HEK293 (cell line): ENCODE measurements around the gene ENTREP3.

ENCODE experiments used
- AEBP2 ChIP-seq: fragments of 450-650 bp; formaldehyde crosslinking; IDR thresholded peaks from 2 replicates; pipeline ENCODE4 v1.5.1; 2016; ENCODE audit warnings: missing biosample characterization, missing genetic modification characterization, borderline replicate concordance
- BCL11A ChIP-seq: fragments of 450-650 bp; formaldehyde crosslinking; IDR thresholded peaks from 2 replicates; pipeline ENCODE4 v1.5.1; 2016; ENCODE audit warnings: low read depth, missing biosample characterization, missing genetic modification characterization
- GFI1B ChIP-seq: fragments of 450-650 bp; formaldehyde crosslinking; IDR thresholded peaks from 2 replicates; pipeline ENCODE4 v1.5.1; 2016; ENCODE audit warnings: missing biosample characterization, missing genetic modification characterization
- GLIS1 ChIP-seq: fragments of 450-650 bp; formaldehyde crosslinking; IDR thresholded peaks from 2 replicates; pipeline ENCODE4 v1.5.1; 2016; ENCODE audit warnings: missing biosample characterization, missing genetic modification characterization
- HOXA7 ChIP-seq: sonication (generic); formaldehyde crosslinking; IDR thresholded peaks from 2 replicates; pipeline ENCODE4 v1.8.1; 2022; ENCODE audit warnings: missing genetic modification reagents, borderline replicate concordance
- KLF10 ChIP-seq: fragments of 450-650 bp; IDR thresholded peaks from 2 replicates; pipeline ENCODE4 v1.5.1; 2018; ENCODE audit warnings: missing biosample characterization, mild to moderate bottlenecking, missing genetic modification characterization
- KLF8 ChIP-seq: fragments of 450-650 bp; formaldehyde crosslinking; IDR thresholded peaks from 2 replicates; pipeline ENCODE4 v1.5.1; 2016; ENCODE audit warnings: missing biosample characterization, missing genetic modification characterization
- MYNN ChIP-seq: fragments of 450-650 bp; formaldehyde crosslinking; IDR thresholded peaks from 2 replicates; pipeline ENCODE4 v1.5.1; 2016; ENCODE audit warnings: missing biosample characterization, missing genetic modification characterization, borderline replicate concordance
- PATZ1 ChIP-seq: fragments of 450-650 bp; formaldehyde crosslinking; IDR thresholded peaks from 2 replicates; pipeline ENCODE4 v1.5.1; 2016; ENCODE audit warnings: missing biosample characterization, missing genetic modification characterization
- PRDM6 ChIP-seq: fragments of 450-650 bp; formaldehyde crosslinking; IDR thresholded peaks from 2 replicates; pipeline ENCODE4 v1.5.1; 2017; ENCODE audit warnings: missing biosample characterization, missing genetic modification characterization
- SP2 ChIP-seq: fragments of 450-650 bp; formaldehyde crosslinking; IDR thresholded peaks from 2 replicates; pipeline ENCODE4 v1.5.1; 2016; ENCODE audit warnings: missing biosample characterization, missing genetic modification characterization
- YY1 ChIP-seq: fragments of 450-650 bp; formaldehyde crosslinking; IDR thresholded peaks from 2 replicates; pipeline ENCODE4 v1.5.1; 2018; ENCODE audit warnings: missing biosample characterization, missing genetic modification characterization
- YY2 ChIP-seq: fragments of 450-650 bp; formaldehyde crosslinking; IDR thresholded peaks from 2 replicates; pipeline ENCODE4 v1.5.1; 2016; ENCODE audit warnings: missing biosample characterization, missing genetic modification characterization
- ZEB2 ChIP-seq: fragments of 450-650 bp; formaldehyde crosslinking; IDR thresholded peaks from 2 replicates; pipeline ENCODE4 v1.5.1; 2016; ENCODE audit warnings: missing biosample characterization, missing genetic modification characterization
- ZNF10 ChIP-seq: fragments of 450-650 bp; formaldehyde crosslinking; IDR thresholded peaks from 2 replicates; pipeline ENCODE4 v1.5.1; 2017; ENCODE audit warnings: missing biosample characterization, missing genetic modification characterization
- ZNF132 ChIP-seq: fragments of 450-650 bp; formaldehyde crosslinking; IDR thresholded peaks from 2 replicates; pipeline ENCODE4 v1.5.1; 2017; ENCODE audit warnings: missing biosample characterization, missing genetic modification characterization, borderline replicate concordance
- ZNF16 ChIP-seq: fragments of 450-650 bp; formaldehyde crosslinking; IDR thresholded peaks from 2 replicates; pipeline ENCODE4 v1.5.1; 2016; ENCODE audit warnings: low read depth, missing biosample characterization, missing genetic modification characterization
- ZNF18 ChIP-seq: fragments of 450-650 bp; formaldehyde crosslinking; IDR thresholded peaks from 2 replicates; pipeline ENCODE4 v1.5.1; 2016; ENCODE audit warnings: missing biosample characterization, missing genetic modification characterization
- ZNF19 ChIP-seq: fragments of 450-650 bp; formaldehyde crosslinking; IDR thresholded peaks from 2 replicates; pipeline ENCODE4; 2016; ENCODE audit warnings: missing biosample characterization, missing genetic modification characterization, low read depth
- ZNF2 ChIP-seq: fragments of 450-650 bp; formaldehyde crosslinking; IDR thresholded peaks from 2 replicates; pipeline ENCODE4 v1.5.1; 2016; ENCODE audit warnings: missing biosample characterization, missing genetic modification characterization
- ZNF391 ChIP-seq: fragments of 450-650 bp; formaldehyde crosslinking; IDR thresholded peaks from 2 replicates; pipeline ENCODE4 v1.5.1; 2016; ENCODE audit warnings: low read depth, missing biosample characterization, missing genetic modification characterization, borderline replicate concordance
- ZNF416 ChIP-seq: fragments of 450-650 bp; formaldehyde crosslinking; IDR thresholded peaks from 2 replicates; pipeline ENCODE4 v1.5.1; 2016; ENCODE audit warnings: missing biosample characterization, missing genetic modification characterization
- ZNF561 ChIP-seq: fragments of 450-650 bp; IDR thresholded peaks from 2 replicates; pipeline ENCODE4 v1.5.1; 2018; ENCODE audit warnings: missing biosample characterization, missing genetic modification characterization, borderline replicate concordance
- ZNF623 ChIP-seq: fragments of 450-650 bp; formaldehyde crosslinking; IDR thresholded peaks from 2 replicates; pipeline ENCODE4 v1.5.1; 2016; ENCODE audit warnings: missing biosample characterization, missing genetic modification characterization
- ZNF645 ChIP-seq: fragments of 450-650 bp; formaldehyde crosslinking; IDR thresholded peaks from 2 replicates; pipeline ENCODE4; 2016; ENCODE audit warnings: missing biosample characterization, missing genetic modification characterization
- ZNF658 ChIP-seq: fragments of 450-650 bp; formaldehyde crosslinking; IDR thresholded peaks from 2 replicates; pipeline ENCODE4; 2016; ENCODE audit warnings: missing biosample characterization, missing genetic modification characterization
- ZNF664 ChIP-seq: fragments of 450-650 bp; formaldehyde crosslinking; IDR thresholded peaks from 2 replicates; pipeline ENCODE4 v1.5.1; 2016; ENCODE audit warnings: missing biosample characterization, missing genetic modification characterization
- ZNF677 ChIP-seq: fragments of 450-650 bp; IDR thresholded peaks from 2 replicates; pipeline ENCODE4 v1.5.0; 2018; ENCODE audit warnings: missing biosample characterization, mild to moderate bottlenecking, missing genetic modification characterization, moderate library complexity
- ZNF768 ChIP-seq: fragments of 450-650 bp; formaldehyde crosslinking; IDR thresholded peaks from 2 replicates; pipeline ENCODE4 v1.5.1; 2018; ENCODE audit warnings: missing biosample characterization, mild to moderate bottlenecking, missing genetic modification characterization
- ZNF776 ChIP-seq: fragments of 450-650 bp; formaldehyde crosslinking; IDR thresholded peaks from 2 replicates; pipeline ENCODE4 v1.5.0; 2017; ENCODE audit warnings: missing biosample characterization, missing genetic modification characterization, borderline replicate concordance
- ZNF830 ChIP-seq: fragments of 450-650 bp; IDR thresholded peaks from 2 replicates; pipeline ENCODE4 v1.5.0; 2018; ENCODE audit warnings: missing biosample characterization, missing genetic modification characterization, low read depth, mild to moderate bottlenecking, moderate library complexity
- ZXDB ChIP-seq: fragments of 450-650 bp; formaldehyde crosslinking; IDR thresholded peaks from 2 replicates; pipeline ENCODE4 v1.5.1; 2016; ENCODE audit warnings: missing biosample characterization, missing genetic modification characterization

Gene ENTREP3

GRCh38 chr1:155255243-155256007 lies at the start of gene ENTREP3 (continued):
- TF ChIP-seq ZNF645 (no peak), KLF8 (peak; percentile 90), ZNF623 (tag by site-specific recombination) (no peak), ZEB2 (tag by site-specific recombination) (peak; percentile 84), ZNF10 (tag by site-specific recombination) (no peak; the same call in 1 of the 2 replicates), GFI1B (tag by site-specific recombination) (no peak), PATZ1 (peak; percentile 80), HOXA7 (CRISPR knock-in tag) (no peak), ZNF561 (tag by site-specific recombination) (peak; percentile 86; the same call in 1 of the 2 replicates), BCL11A (tag by site-specific recombination) (no peak), ZNF776 (tag by site-specific recombination) (no peak), ZNF132 (tag by site-specific recombination) (no peak), ZNF391 (tag by site-specific recombination) (0 out of 2 replicates have a peak, but pooled peaks have one; percentile 33), YY1 (tag by site-specific recombination) (peak; percentile 93), GLIS1 (no peak; the same call in 1 of the 2 replicates), PRDM6 (tag by site-specific recombination) (no peak), SP2 (tag by site-specific recombination) (peak; percentile 80), ZNF830 (tag by site-specific recombination) (no peak), MYNN (tag by site-specific recombination) (no peak), ZNF658 (tag by site-specific recombination) (no peak), AEBP2 (tag by site-specific recombination) (no peak), KLF10 (tag by site-specific recombination) (0 out of 2 replicates have a peak, but pooled peaks have one; percentile 57), ZNF416 (tag by site-specific recombination) (no peak), YY2 (peak; percentile 94), ZNF19 (tag by site-specific recombination) (no peak), ZNF16 (tag by site-specific recombination) (no peak), ZNF677 (tag by site-specific recombination) (no peak), ZNF18 (tag by site-specific recombination) (peak; percentile 94), ZXDB (peak; percentile 95), ZNF664 (tag by site-specific recombination) (no peak), ZNF2 (tag by site-specific recombination) (peak; percentile 65; the same call in 1 of the 2 replicates), ZNF768 (tag by site-specific recombination) (no peak)
